T-helper 1 cell treated with Interleukin-12 subunit alpha and Interleukin-12 subunit beta and Interleukin-4 antibody, amounts not matched to agents 30 μg/mL and 1 μg/mL, for 36 hours (primary cell): ENCODE results near the gene LHPP.

Experiments
- H3K27ac Mint-ChIP-seq: one replicate; pipeline ENCODE4 v1.8.0; 2021; ENCODE audit warnings: mild to moderate bottlenecking, mixed read lengths
- H3K27me3 Mint-ChIP-seq: one replicate; pipeline ENCODE4 v1.8.0; 2021; ENCODE audit warnings: low read depth, mixed read lengths
- H3K36me3 Mint-ChIP-seq: one replicate; pipeline ENCODE4 v1.8.0; 2021; ENCODE audit warnings: low read depth, mixed read lengths
- H3K4me1 Mint-ChIP-seq: one replicate; pipeline ENCODE4 v1.8.0; 2021; ENCODE audit warnings: low read depth, mixed read lengths
- H3K4me3 Mint-ChIP-seq: one replicate; pipeline ENCODE4 v1.8.0; 2021; ENCODE audit warnings: mild to moderate bottlenecking, moderate library complexity, mixed read lengths
- H3K9me3 Mint-ChIP-seq: one replicate; pipeline ENCODE4 v1.8.0; 2021; ENCODE audit warnings: mixed read lengths

LHPP gene

DNA sequence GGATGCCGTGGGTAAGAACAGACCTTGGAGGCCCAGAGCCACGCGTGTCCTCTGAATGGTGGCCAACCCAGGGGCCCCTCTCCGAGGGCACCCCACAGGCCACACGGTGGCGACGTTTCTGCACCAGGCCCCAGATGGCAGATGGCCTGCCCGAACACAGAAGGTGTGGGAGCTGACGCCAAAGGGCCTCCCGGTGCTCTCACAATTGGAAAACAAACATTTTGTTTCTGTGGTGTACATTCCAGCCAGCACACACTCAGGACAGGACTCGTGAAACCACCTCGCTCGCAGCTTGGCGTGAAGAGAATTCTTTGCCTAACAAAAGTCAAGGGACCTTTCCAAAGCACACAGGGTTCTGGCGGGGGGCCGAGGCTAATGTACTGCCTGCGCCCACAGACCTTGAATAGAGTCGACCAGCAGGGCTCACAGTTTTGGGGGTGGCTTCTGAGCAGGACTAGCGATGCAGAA lies 170.5 kb downstream of the LHPP start:
- peaks cover 8% of the 10 kb centered on the region for H3K27me3 Mint-ChIP-seq
- H3K4me3 Mint-ChIP-seq, result no peak overlapping the region
- peaks cover 23% of the 10 kb centered on the region for H3K4me1 Mint-ChIP-seq
- peaks cover 21% of the 10 kb centered on the region for H3K36me3 Mint-ChIP-seq
- no peak overlapping the region for H3K27ac Mint-ChIP-seq
- peaks cover 18% of the 10 kb centered on the region for H3K9me3 Mint-ChIP-seq

DNA sequence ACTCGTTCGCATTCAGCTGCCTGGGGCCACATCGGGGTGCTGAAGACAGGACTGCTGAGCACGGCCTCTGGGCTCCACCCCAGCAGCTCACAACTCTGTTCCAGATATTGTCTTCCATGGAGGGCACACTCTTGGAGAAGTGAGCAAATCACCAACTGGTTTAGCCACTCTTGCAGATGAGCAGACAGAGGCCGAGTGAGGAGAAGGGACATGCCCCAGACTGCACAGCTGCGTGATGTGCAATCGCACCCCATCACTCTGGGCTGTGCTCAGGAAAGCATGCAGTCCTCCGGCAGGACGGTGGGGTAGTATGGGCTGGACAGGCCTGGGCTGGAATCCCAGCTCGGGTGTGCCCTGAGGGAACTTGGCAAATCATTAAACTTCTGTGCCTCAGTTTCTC lies 170.9 kb downstream of the LHPP start:
- Mint-ChIP-seq H3K27me3 (peaks cover 8% of the 10 kb centered on the region), H3K27ac (no peak overlapping the region), H3K36me3 (peaks cover 21% of the 10 kb centered on the region), H3K4me3 (no peak overlapping the region), H3K4me1 (peaks cover 23% of the 10 kb centered on the region), H3K9me3 (peaks cover 18% of the 10 kb centered on the region)

DNA sequence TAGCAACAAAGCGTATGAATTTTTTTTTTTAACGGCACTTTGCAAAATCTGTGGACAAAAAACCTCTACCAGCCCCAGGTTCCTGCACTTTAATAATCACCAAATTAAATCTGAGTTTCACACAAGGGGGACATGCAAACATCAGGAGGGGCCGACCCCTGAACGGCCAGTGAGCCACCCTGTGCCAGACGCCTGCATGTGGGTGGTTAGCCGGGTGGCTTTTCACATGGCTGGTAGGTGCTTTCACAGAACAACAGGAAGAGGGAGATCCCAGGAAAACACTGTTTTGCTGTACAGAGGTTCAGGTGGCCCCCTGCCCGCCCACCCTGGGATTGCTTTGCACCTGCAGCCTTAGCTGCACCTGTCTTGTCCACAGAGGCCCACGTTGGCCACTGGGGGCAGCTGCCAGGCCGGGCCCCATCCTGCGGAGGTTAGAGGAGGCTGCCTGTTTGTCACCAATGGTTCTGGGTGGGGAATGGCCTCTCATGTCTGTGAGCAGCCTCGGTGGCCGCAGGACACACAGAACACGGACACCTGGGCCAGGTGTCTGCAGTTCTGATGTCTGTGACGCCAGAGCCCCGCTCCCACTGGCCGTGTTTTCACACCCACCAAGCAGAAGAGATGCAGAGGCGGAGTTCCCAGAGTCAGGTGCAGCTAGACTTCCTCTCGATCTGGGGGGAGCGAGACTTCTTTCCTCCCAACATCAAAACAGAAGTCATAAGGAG lies 174.8 kb downstream of the LHPP start:
- Mint-ChIP-seq H3K27ac (peak overlapping the region; percentile 36), H3K9me3 (peaks cover 18% of the 10 kb centered on the region), H3K27me3 (peaks cover 8% of the 10 kb centered on the region), H3K4me3 (peak overlapping the region; percentile 28), H3K36me3 (peaks cover 20% of the 10 kb centered on the region), H3K4me1 (peaks cover 38% of the 10 kb centered on the region)

DNA sequence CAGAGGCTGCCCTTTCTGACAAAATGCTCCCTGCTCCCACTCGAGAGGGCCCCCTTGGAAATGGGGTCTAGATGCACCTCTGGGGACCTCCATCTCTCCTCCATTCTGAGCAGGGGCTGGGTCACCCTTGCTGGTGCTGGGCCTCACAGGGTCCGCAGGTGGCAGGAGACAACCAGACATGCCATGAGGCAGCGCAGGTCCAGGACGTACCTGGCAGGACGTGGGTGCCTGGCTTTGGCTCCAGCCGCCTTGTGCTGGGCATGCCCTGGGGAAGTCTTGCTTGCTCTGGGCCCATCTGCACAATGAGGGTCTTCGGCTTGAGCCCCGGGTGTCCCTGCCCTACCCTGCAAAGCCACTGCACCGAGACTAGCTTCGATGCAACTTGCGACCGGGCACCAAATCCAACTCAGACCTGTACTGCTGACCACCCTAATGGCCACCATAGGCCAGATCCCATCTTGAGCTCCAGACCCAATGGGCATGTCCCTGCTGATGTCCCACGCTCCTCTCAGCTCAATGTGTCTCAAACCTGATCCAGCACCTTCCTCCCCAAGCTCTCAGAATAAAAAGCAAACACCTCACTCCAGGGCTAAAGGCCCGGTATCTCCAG lies 175.6 kb downstream of the LHPP start:
- Mint-ChIP-seq H3K9me3 (peaks cover 18% of the 10 kb centered on the region), H3K36me3 (peaks cover 18% of the 10 kb centered on the region), H3K27ac (no peak overlapping the region), H3K4me3 (no peak overlapping the region), H3K27me3 (peaks cover 8% of the 10 kb centered on the region), H3K4me1 (peaks cover 42% of the 10 kb centered on the region)

DNA sequence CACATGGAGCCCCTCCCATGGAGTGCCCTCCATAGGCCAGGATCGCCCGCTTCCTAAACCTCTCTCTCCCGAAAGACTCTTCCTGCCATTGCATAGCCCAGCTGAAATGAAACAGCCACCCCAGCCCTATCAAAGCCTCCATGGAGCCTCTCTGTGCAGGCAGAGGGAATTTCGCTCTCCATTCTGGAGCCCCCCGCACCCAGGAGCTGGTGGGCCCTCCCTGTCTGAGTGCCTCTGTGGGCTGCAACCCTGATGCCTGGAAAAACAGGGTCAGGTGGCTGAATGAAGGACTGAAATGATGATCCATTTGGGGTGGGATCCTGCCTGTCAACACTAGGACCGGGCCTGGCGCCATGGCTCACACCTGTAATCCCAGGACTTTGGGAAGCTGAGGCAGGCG lies 176.1 kb downstream of the LHPP start:
- peaks cover 8% of the 10 kb centered on the region for H3K27me3 Mint-ChIP-seq
- H3K36me3 Mint-ChIP-seq, result peaks cover 22% of the 10 kb centered on the region
- H3K27ac Mint-ChIP-seq, result no peak overlapping the region
- peaks cover 18% of the 10 kb centered on the region for H3K9me3 Mint-ChIP-seq
- H3K4me3 Mint-ChIP-seq, result no peak overlapping the region
- H3K4me1 Mint-ChIP-seq, result peaks cover 45% of the 10 kb centered on the region

DNA sequence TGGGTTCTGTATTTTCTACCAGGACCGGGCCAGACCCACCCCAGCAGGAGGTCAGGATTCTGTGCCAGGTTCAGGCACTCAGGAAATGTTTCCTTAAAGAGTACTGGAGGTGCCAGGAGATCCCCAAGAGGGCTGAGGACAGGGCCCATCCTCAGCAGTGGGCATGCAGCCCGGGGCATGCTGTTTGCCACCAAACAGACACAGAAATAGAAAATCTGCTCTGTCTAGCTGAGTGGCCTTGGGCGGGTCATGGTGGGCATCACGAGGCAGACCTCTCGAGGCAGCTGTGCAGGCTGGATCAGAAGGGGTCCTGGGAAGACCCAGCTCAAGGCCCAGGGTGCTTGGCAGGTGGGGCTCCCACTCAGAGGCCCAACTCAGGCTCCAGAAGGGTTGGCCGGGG lies 177.6 kb downstream of the LHPP start:
- Mint-ChIP-seq H3K36me3 (peaks cover 16% of the 10 kb centered on the region), H3K27me3 (no peaks in the 10 kb centered on the region), H3K27ac (no peak overlapping the region), H3K4me3 (no peak overlapping the region), H3K4me1 (peaks cover 44% of the 10 kb centered on the region), H3K9me3 (peaks cover 9% of the 10 kb centered on the region)

DNA sequence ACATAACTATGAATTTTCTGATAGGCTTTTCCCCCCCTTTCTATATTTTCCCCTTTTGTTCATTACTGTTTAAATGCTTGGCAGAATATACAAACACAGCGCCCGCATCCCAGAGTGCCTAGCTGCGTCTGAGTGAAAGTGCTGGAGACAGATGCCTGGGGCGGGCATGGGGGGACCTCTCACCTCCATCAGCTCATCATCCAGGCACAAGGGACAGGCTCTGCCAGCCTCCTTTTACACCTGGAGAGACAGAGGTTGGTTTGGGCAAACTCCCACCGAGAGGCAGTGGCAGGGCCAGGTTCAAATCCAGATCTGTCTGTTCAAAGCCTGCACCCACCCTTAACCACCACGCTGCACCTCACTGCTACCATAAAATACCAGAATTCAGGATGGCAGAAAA lies 178.0 kb downstream of the LHPP start:
- Mint-ChIP-seq H3K27ac (no peak overlapping the region), H3K27me3 (no peaks in the 10 kb centered on the region), H3K4me3 (no peak overlapping the region), H3K9me3 (peaks cover 6% of the 10 kb centered on the region), H3K36me3 (peaks cover 12% of the 10 kb centered on the region), H3K4me1 (peaks cover 48% of the 10 kb centered on the region)

DNA sequence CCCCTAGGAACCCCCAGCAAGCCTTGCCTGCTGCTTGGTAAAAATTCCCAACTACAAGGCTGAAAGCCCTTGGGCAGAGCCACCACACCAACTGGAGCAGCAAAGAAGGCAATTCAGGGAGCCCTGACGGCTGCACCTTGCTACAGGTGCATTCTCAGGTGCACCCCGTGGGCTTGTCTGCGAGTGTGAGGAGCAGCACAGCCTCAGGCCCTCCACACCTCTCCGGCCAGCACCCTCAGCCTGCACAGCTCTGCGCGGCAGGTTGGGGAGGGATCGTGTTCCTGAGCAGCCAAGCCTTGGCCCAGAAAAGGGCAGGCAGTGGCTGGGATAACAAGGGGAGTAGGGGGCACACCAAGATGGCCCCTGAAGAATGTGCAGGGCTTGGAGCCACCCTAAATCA lies 178.4 kb downstream of the LHPP start:
- no peak overlapping the region for H3K4me3 Mint-ChIP-seq
- H3K4me1 Mint-ChIP-seq, result peaks cover 48% of the 10 kb centered on the region
- H3K36me3 Mint-ChIP-seq, result peaks cover 11% of the 10 kb centered on the region
- no peaks in the 10 kb centered on the region for H3K27me3 Mint-ChIP-seq
- peaks cover 4% of the 10 kb centered on the region for H3K9me3 Mint-ChIP-seq
- no peak overlapping the region for H3K27ac Mint-ChIP-seq

DNA sequence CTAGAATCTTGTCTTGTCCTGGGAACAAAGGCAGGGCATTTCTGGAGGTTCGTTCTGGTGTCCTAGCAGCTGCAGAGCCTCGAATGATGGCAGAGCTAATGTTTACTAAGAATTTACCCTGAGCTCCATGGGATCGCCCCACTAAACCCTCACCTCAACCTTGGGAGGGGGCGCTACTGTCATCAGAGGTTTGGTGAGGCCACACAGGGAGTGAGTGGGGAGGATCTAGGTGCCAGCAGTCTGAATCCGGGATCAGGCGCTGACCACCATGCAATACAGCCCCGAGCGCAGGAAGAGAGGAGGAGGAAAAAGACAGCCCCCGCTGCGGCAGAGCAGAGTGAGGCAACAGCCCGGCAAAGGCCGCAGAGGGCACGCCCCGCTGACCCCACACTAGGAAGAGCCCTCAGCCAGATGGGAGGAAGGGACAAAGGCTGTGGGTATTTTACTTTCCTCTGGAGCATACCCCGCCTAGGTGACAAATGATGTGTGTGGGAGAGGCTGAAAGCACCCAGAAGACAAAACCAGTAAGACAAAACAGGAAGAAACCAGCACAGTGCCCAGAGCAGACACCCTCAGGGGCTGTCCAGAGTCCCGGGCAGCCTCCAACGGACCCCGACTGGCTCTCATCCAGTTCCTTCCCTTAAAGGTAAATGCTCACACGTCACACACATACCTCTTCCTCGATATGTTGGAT lies 179.1 kb downstream of the LHPP start:
- no peaks in the 10 kb centered on the region for H3K9me3 Mint-ChIP-seq
- H3K27me3 Mint-ChIP-seq, result no peaks in the 10 kb centered on the region
- H3K36me3 Mint-ChIP-seq, result peaks cover 11% of the 10 kb centered on the region
- H3K27ac Mint-ChIP-seq, result peak overlapping the region; percentile 76
- peaks cover 48% of the 10 kb centered on the region for H3K4me1 Mint-ChIP-seq
- H3K4me3 Mint-ChIP-seq, result peak overlapping the region; percentile 59

DNA sequence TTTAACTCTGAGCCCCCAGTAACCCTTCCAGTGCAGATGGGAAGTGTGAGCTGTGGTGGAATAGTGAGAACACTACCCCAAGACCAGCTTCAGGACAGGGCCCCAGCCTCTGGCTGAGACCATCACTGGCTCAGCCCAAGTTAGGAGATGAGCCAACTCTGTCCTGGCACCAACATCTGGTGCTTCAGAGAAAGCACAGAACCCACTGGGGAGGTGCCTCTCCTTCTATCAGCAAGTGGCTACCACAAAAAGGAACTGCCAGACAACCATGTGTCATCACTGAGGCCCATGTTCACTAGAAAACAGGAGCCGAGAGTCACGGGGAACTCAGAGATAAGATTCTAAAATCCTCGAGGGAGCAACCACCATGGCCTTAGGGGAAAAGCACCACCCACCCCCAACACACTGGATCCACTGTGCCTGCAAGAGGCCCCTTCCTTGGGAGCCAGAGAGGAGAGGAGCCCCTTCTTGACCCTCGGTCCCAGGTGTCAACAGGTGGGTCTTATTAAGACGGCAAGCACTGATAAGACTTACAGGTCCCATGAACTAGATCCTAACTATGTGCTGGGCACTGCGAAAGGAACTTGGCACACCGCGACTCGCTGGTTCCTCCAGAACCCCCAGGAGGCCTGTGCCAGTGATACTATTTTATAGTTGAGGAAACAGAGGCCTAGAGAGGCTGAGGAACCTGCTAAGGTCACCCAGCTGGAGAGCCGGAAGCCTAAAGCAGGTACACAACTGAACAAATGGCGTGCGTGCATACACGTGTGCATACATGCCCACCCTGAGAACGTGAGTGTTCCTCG lies 179.9 kb downstream of the LHPP start:
- Mint-ChIP-seq H3K27ac (peak overlapping the region; percentile 76), H3K27me3 (no peaks in the 10 kb centered on the region), H3K36me3 (peaks cover 9% of the 10 kb centered on the region), H3K4me3 (peak overlapping the region; percentile 22), H3K9me3 (no peaks in the 10 kb centered on the region), H3K4me1 (peaks cover 50% of the 10 kb centered on the region)

DNA sequence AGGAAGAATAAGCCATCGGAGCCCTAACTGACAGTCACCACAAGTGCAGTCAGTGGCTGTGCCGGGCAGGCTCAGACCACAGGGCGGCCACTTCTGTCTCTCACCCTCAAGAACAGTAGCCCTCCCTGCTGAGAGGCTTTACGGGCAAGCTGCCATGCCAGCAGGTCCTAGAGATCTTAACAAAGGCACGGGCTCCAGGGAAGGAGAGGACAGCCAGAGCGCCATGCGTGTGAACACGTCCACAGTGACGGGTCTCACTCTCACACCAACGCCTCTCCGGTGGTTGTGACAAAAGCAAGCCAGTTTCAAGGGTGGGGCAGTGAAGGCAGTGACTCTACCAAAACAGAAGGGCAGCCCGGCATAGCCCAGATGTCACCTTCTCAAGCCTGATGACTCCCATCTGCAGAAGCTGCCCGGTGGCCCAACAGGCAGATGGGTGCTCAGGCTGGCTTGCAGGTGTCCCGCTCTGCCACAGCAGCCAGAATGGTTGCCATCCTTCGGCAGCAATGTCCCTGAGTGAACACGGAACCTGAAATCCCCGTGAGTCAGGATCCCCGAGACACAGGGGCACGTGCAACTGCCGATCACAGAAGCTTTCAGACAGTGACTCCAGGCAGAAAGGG lies 180.6 kb downstream of the LHPP start:
- no peaks in the 10 kb centered on the region for H3K9me3 Mint-ChIP-seq
- H3K4me3 Mint-ChIP-seq, result no peak overlapping the region
- H3K27ac Mint-ChIP-seq, result no peak overlapping the region
- H3K4me1 Mint-ChIP-seq, result peaks cover 52% of the 10 kb centered on the region
- H3K27me3 Mint-ChIP-seq, result no peaks in the 10 kb centered on the region
- H3K36me3 Mint-ChIP-seq, result peaks cover 8% of the 10 kb centered on the region

DNA sequence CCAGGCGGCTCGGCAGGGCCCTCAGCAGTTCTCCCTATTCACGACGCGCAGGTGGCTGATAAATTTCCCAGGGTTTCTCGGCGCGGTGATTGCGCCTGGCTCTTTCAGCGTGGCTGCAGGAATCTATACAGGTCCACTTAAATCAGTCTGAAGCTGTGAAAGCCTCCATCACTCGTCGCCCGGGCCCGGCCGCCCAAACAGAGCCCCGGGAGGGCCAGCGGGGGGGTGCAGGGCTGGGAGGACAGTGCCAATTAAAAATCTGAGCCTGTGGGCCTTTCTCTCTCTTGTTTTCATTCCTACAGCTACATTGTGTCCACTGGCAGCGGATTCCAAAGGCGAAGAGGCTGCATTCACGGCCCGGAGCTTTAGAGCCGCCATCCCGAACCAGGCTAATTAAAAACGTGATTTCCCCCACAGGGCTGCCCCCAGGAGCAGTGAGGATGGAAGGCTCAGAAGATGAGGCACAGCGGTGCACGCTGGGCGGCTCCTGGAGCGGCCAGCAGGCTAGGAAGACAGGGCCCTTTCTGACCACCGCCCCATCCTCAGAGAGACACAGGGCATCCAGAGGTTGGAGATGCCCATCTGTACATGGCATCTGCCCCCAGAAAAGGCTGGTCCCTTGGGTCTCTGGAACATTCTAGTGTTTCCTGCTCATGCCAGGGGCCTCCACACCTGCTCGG lies 181.8 kb downstream of the LHPP start:
- H3K4me3 Mint-ChIP-seq, result no peak overlapping the region
- H3K27me3 Mint-ChIP-seq, result no peaks in the 10 kb centered on the region
- no peak overlapping the region for H3K27ac Mint-ChIP-seq
- H3K36me3 Mint-ChIP-seq, result peaks cover 11% of the 10 kb centered on the region
- peaks cover 56% of the 10 kb centered on the region for H3K4me1 Mint-ChIP-seq
- H3K9me3 Mint-ChIP-seq, result no peaks in the 10 kb centered on the region

DNA sequence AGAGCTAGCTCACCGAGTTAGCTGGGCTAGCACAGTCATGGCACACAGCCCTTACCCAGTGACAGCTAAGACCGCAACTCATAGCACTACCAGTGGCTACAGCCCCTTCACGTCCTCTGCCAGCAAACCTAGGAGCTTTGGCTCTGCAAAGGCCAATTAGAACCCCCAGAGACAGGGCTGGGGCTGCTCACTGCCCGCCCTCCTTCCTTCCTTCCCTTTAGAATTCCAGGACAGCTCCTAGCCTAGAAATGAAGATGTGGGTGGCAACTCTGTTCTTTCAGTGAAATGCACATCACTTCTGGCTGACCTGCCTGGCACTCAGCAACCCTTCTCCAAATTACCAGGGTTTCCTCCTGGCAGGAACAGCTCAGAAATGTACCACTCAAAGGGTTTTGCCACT lies 182.6 kb downstream of the LHPP start:
- H3K9me3 Mint-ChIP-seq, result no peaks in the 10 kb centered on the region

More for the DNA sequence above, 182.6 kb downstream of the LHPP start:
- Mint-ChIP-seq H3K27ac (no peak overlapping the region), H3K4me3 (no peak overlapping the region), H3K4me1 (peaks cover 63% of the 10 kb centered on the region), H3K36me3 (peaks cover 11% of the 10 kb centered on the region), H3K27me3 (no peaks in the 10 kb centered on the region)
